HG03280 (cell line): ENCODE results near the gene ECI1.

ENCODE experiments used
- ATAC-seq: cut with Tn5 transposase; IDR thresholded peaks from one replicate; pipeline ENCODE4 v1.9.1; 2021; ENCODE audit warnings: mild to moderate bottlenecking, moderate library complexity; ENCODE audit not compliant: unreplicated experiment

The ECI1 gene

GRCh38 chr16:2251296-2252111 lies at the start of gene ECI1:
Gene ECI1, minus strand, starts transcription at chr16:2251587. Its CDS starts 21 bp downstream, at chr16:2251566.
- ATAC-seq = peak; percentile 90

GRCh38 chr16:2299915-2300192 lies 48.5 kb upstream of the ECI1 start:
- ATAC-seq = no peak

- ATAC-seq = no peak
Measured at GRCh38 chr16:2299121-2299914, 47.9 kb upstream of the ECI1 start.

GRCh38 chr16:2298621-2299020 lies 47.2 kb upstream of the ECI1 start:
- no peak for ATAC-seq

GRCh38 chr16:2297506-2297860 lies 46.1 kb upstream of the ECI1 start:
- no peak for ATAC-seq

GRCh38 chr16:2296661-2297505 lies 45.5 kb upstream of the ECI1 start:
- no peak for ATAC-seq

GRCh38 chr16:2295056-2295798 lies 43.8 kb upstream of the ECI1 start:
- ATAC-seq = peak; percentile 74

GRCh38 chr16:2292221-2292620 lies 40.8 kb upstream of the ECI1 start:
- no peak for ATAC-seq

- no peak for ATAC-seq
Measured at GRCh38 chr16:2289282-2289681, 37.9 kb upstream of the ECI1 start.

GRCh38 chr16:2288726-2289125 lies 37.3 kb upstream of the ECI1 start:
- ATAC-seq = no peak

- no peak for ATAC-seq
Measured at GRCh38 chr16:2287916-2288547, 36.6 kb upstream of the ECI1 start.

- ATAC-seq = no peak
Measured at GRCh38 chr16:2286550-2286949, 35.2 kb upstream of the ECI1 start.

GRCh38 chr16:2285731-2286191 lies 34.4 kb upstream of the ECI1 start:
- ATAC-seq = no peak

GRCh38 chr16:2284797-2285576 lies 33.6 kb upstream of the ECI1 start:
- ATAC-seq = no peak

- ATAC-seq = no peak
Measured at GRCh38 chr16:2284001-2284770, 32.8 kb upstream of the ECI1 start.

- ATAC-seq = no peak
Measured at GRCh38 chr16:2282866-2283555, 31.6 kb upstream of the ECI1 start.

- no peak for ATAC-seq
Measured at GRCh38 chr16:2282262-2282661, 30.9 kb upstream of the ECI1 start.

GRCh38 chr16:2280981-2281542 lies 29.7 kb upstream of the ECI1 start:
- ATAC-seq = no peak
